Fibroblast of lung (primary cell): ENCODE measurements around the gene NXN.

Experiments
- EZH2 ChIP-seq: IDR thresholded peaks from 2 replicates; pipeline ENCODE4 v1.5.1; 2012; ENCODE audit warnings: low read length, control low read depth, mild to moderate bottlenecking; ENCODE audit errors: missing control alignments
- TF ChIP-seq, protein P1 (sequence below), 2 donors: IDR thresholded peaks in 1 of 2; conservative IDR thresholded peaks in 1 of 2; 1 replicate in 1 of 2; 2 replicates in 1 of 2; pipeline ENCODE4 v1.5.1; 2011 to 2012; ENCODE audit warnings: low read length in 2 of 2, control low read depth in 1 of 2, inconsistent platforms in 1 of 2, low read depth in 1 of 2, mild to moderate bottlenecking in 1 of 2

DNA sequence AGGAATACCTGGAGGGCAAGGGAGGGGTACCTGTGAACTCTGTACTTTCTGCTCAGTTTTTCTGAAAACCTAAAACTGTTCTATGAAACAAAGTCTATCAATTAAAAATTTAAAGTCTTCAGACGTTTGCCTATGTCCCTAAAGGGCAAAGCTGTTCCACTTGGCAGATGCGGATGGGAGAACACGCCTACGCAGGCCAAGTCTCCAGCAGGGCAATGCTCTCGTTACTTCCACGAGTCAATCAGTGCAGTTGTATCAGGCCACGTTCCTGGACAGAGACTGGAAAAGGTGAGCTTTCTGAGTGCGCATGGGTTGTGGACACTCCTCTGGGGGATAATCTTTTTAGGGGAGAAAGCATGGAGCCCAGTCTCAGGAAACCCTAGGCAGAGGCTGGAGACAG, 86.6 kb downstream of the NXN start:
- TF ChIP-seq, protein P1, sequence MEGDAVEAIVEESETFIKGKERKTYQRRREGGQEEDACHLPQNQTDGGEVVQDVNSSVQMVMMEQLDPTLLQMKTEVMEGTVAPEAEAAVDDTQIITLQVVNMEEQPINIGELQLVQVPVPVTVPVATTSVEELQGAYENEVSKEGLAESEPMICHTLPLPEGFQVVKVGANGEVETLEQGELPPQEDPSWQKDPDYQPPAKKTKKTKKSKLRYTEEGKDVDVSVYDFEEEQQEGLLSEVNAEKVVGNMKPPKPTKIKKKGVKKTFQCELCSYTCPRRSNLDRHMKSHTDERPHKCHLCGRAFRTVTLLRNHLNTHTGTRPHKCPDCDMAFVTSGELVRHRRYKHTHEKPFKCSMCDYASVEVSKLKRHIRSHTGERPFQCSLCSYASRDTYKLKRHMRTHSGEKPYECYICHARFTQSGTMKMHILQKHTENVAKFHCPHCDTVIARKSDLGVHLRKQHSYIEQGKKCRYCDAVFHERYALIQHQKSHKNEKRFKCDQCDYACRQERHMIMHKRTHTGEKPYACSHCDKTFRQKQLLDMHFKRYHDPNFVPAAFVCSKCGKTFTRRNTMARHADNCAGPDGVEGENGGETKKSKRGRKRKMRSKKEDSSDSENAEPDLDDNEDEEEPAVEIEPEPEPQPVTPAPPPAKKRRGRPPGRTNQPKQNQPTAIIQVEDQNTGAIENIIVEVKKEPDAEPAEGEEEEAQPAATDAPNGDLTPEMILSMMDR (conservative IDR thresholded peaks at IDR 0.05 in 1 of 2, IDR thresholded peaks at IDR 0.05 in 1 of 2; ENCODE audit: low read depth in 1 of 2, low read length in 2 of 2), result no peak
- TF ChIP-seq EZH2, result no peak
